HG02623 (cell line): ENCODE measurements around the gene RBM47.
"Not testable (repeated sequence)": the region's sequence is repeated elsewhere in the genome, so short reads cannot be mapped to it uniquely, and the experiment has no call there.

ENCODE experiments used
- ATAC-seq: cut with Tn5 transposase; IDR thresholded peaks from one replicate; pipeline ENCODE4 v1.9.1; 2021; ENCODE audit warnings: moderate library complexity; ENCODE audit not compliant: unreplicated experiment

The RBM47 gene

GRCh38 chr4:40629401-40630334 lies at the start of gene RBM47:
TSS of gene RBM47 (minus strand) at chr4:40629864. CDS start at chr4:40438893, 190,971 bp downstream.
- peak; percentile 47 for ATAC-seq

- ATAC-seq, result no peak
These were observed 48.8 kb upstream of the RBM47 start for GRCh38 chr4:40678421-40678820.

- ATAC-seq, result no peak
These were observed 45.5 kb upstream of the RBM47 start for GRCh38 chr4:40675166-40675565.

GRCh38 chr4:40672528-40673522 lies 43.2 kb upstream of the RBM47 start:
- peak; percentile 69 for ATAC-seq

- ATAC-seq, result no peak
These were observed 39.8 kb upstream of the RBM47 start for GRCh38 chr4:40669504-40669903.

GRCh38 chr4:40665842-40666241 lies 36.2 kb upstream of the RBM47 start:
- no peak for ATAC-seq

- peak; percentile 81 for ATAC-seq
These were observed 33.4 kb upstream of the RBM47 start for GRCh38 chr4:40662962-40663604.

GRCh38 chr4:40661803-40662202 lies 32.1 kb upstream of the RBM47 start:
- no peak for ATAC-seq

GRCh38 chr4:40656201-40656863 lies 26.7 kb upstream of the RBM47 start:
- ATAC-seq, result peak; percentile 97

- ATAC-seq, result no peak
These were observed 21.6 kb upstream of the RBM47 start for GRCh38 chr4:40651280-40651679.

GRCh38 chr4:40649321-40649720 lies 19.7 kb upstream of the RBM47 start:
- no peak for ATAC-seq

- ATAC-seq, result no peak
These were observed 19.1 kb upstream of the RBM47 start for GRCh38 chr4:40648742-40649281.

- ATAC-seq, result no peak
These were observed 18.5 kb upstream of the RBM47 start for GRCh38 chr4:40648131-40648530.

GRCh38 chr4:40645586-40645985 lies 15.9 kb upstream of the RBM47 start:
- no peak for ATAC-seq

GRCh38 chr4:40632080-40632479 lies 2.4 kb upstream of the RBM47 start:
- ATAC-seq, result no peak

GRCh38 chr4:40630335-40631021 lies 814 bp upstream of the RBM47 start:
- ATAC-seq, result peak; percentile 37

GRCh38 chr4:40628888-40629287 lies 776 bp downstream of the RBM47 start:
- ATAC-seq, result no peak

- ATAC-seq, result not testable (repeated sequence)
These were observed 1.3 kb downstream of the RBM47 start for GRCh38 chr4:40628407-40628806.

- ATAC-seq, result no peak
These were observed 2.1 kb downstream of the RBM47 start for GRCh38 chr4:40627540-40627939.
